Naive thymus-derived CD8-positive, alpha-beta T cell (primary cell): ENCODE data around the gene RHOBTB1. TPM values are rescaled to one million over a fixed set of nuclear protein-coding genes. Genes with fewer than 3 reads are reported as not detected.

ENCODE experiments used
- ATAC-seq, 2 donors: fragments of 150-1000 bp; cut with Tn5 transposase in 1 of 2; sonication (Bioruptor Pico), chemical (Tn5 transposase) in 1 of 2; 1 replicate in 1 of 2; 2 replicates in 1 of 2; pipeline ENCODE4 v1.10.0; 2021; ENCODE audit warnings: mild to moderate bottlenecking in 2 of 2, moderate library complexity in 2 of 2
- POLR2A ChIA-PET: fragments of 350-600 bp; sonication (Branson Sonifier 250); formaldehyde crosslinking; loops from one replicate; lab custom pipeline; 2021; ENCODE audit warnings: antibody characterized with exemption; lab: Charles Lee
- DNase-seq, 10 donors: peaks; one replicate each; pipeline versions ENCODE4 v3.0.0 to v3.0.0-alpha.2; 2020 to 2022
- H3K27ac Mint-ChIP-seq, 10 donors: one replicate each; pipeline ENCODE4 v1.8.0; 2020 to 2022; ENCODE audit warnings: mild to moderate bottlenecking in 10 of 10, mixed read lengths in 10 of 10, moderate library complexity in 4 of 10, inconsistent platforms in 1 of 10
- H3K27me3 Mint-ChIP-seq, 5 donors: one replicate each; pipeline ENCODE4 v1.8.0; 2021 to 2022; ENCODE audit warnings: mixed read lengths in 5 of 5
- H3K36me3 Mint-ChIP-seq, 3 donors: one replicate each; pipeline ENCODE4 v1.8.0; 2020 to 2022; ENCODE audit warnings: mixed read lengths in 3 of 3, mild to moderate bottlenecking in 2 of 3, inconsistent platforms in 1 of 3
- H3K4me1 Mint-ChIP-seq, 4 donors: one replicate each; pipeline ENCODE4 v1.8.0; 2021 to 2022; ENCODE audit warnings: mixed read lengths in 4 of 4
- H3K4me3 Mint-ChIP-seq, 10 donors: one replicate each; pipeline ENCODE4 v1.8.0; 2020 to 2022; ENCODE audit warnings: mild to moderate bottlenecking in 10 of 10, mixed read lengths in 10 of 10, moderate library complexity in 6 of 10, inconsistent platforms in 1 of 10
- H3K9me3 Mint-ChIP-seq, 9 donors: one replicate each; pipeline ENCODE4 v1.8.0; 2020 to 2022; ENCODE audit warnings: mixed read lengths in 9 of 9, mild to moderate bottlenecking in 3 of 9, inconsistent platforms in 1 of 9, moderate library complexity in 1 of 9
- polyA plus RNA-seq, 3 donors: library from polyadenylated mRNA; unstranded; fragments of 300-500 nt; fragmentation: Illumina TruSeq; gene quantifications; one replicate each; pipeline ENCODE4 v1.2.3, GENCODE V29; 2021
- total RNA-seq, 8 experiments: library from RNA in 2 of 8; stranded (reverse) in 2 of 8; gene quantifications; one replicate each; pipeline ENCODE4 v1.2.3 and lab custom pipeline; 2021 to 2026

The RHOBTB1 gene
- total and polyA plus RNA-seq, 5 experiments from 2014 or later, result 0.33 TPM; not detected in 4

- Mint-ChIP-seq H3K36me3 (peaks cover 0 to 2% (median 0%) of the 10 kb centered on the region in 3 donors), H3K27ac (no peak overlapping the region), H3K4me1 (peaks cover 5 to 10% (median 7%) of the 10 kb centered on the region in 4 donors), H3K4me3 (no peak overlapping the region), H3K9me3 (no peaks in the 10 kb centered on the region), H3K27me3 (peaks cover 18 to 76% (median 34%) of the 10 kb centered on the region in 5 donors)
- POLR2A ChIA-PET, result no interaction called here
- ATAC-seq, result no peak
- DNase-seq, result no peak
These were observed 4.9 kb upstream of the RHOBTB1 start for GRCh38 chr10:60948851-60949250.

- Mint-ChIP-seq H3K4me3 (peak overlapping the region in 9 of 10 donors; percentile 64 to 83 (median 72)), H3K27ac (no peak overlapping the region)
- ATAC-seq, result no peak
These were observed 919 bp upstream of the RHOBTB1 start for GRCh38 chr10:60944910-60945297.

GRCh38 chr10:60943316-60944057 is 498 bp downstream of the RHOBTB1 start:
- Mint-ChIP-seq H3K9me3 (no peaks in the 10 kb centered on the region), H3K4me1 (peaks cover 9 to 20% (median 14%) of the 10 kb centered on the region in 4 donors), H3K4me3 (peak overlapping the region in 8 of 10 donors; percentile 24 to 77 (median 59)), H3K27me3 (peaks cover 26 to 79% (median 45%) of the 10 kb centered on the region in 5 donors), H3K36me3 (peaks cover 0 to 2% (median 0%) of the 10 kb centered on the region in 3 donors), H3K27ac (no peak overlapping the region)
- peak in 2 of 10 donors; percentile 4 to 14 for DNase-seq
- POLR2A ChIA-PET, result no interaction called here
- ATAC-seq, result peak; percentile 41 to 48

More at GRCh38 chr10:60944910-60945297, 919 bp upstream of the RHOBTB1 start:
- Mint-ChIP-seq H3K36me3 (peaks cover 0 to 2% (median 0%) of the 10 kb centered on the region in 3 donors), H3K27me3 (peaks cover 23 to 79% (median 44%) of the 10 kb centered on the region in 5 donors), H3K9me3 (no peaks in the 10 kb centered on the region), H3K4me1 (peaks cover 9 to 20% (median 14%) of the 10 kb centered on the region in 4 donors)
- no peak for DNase-seq
- POLR2A ChIA-PET, result no interaction called here

- peak in 1 of 10 donors; percentile 3 for DNase-seq
- POLR2A ChIA-PET, result no interaction called here
These were observed 1.1 kb downstream of the RHOBTB1 start for GRCh38 chr10:60942788-60943315.

GRCh38 chr10:60942134-60942787 is 1.7 kb downstream of the RHOBTB1 start:
- H3K27ac Mint-ChIP-seq, result no peak overlapping the region
- peak overlapping the region in 6 of 10 donors; percentile 16 to 77 (median 45) for H3K4me3 Mint-ChIP-seq
- H3K4me1 Mint-ChIP-seq, result peaks cover 9 to 20% (median 14%) of the 10 kb centered on the region in 4 donors
- no peaks in the 10 kb centered on the region for H3K9me3 Mint-ChIP-seq
- ATAC-seq (no peak), DNase-seq (no peak)
- H3K27me3 Mint-ChIP-seq, result peaks cover 24 to 72% (median 44%) of the 10 kb centered on the region in 5 donors
- peaks cover 0 to 2% (median 0%) of the 10 kb centered on the region in 3 donors for H3K36me3 Mint-ChIP-seq
- POLR2A ChIA-PET, result no interaction called here

More at GRCh38 chr10:60942788-60943315, 1.1 kb downstream of the RHOBTB1 start:
- Mint-ChIP-seq H3K9me3 (no peaks in the 10 kb centered on the region), H3K27ac (no peak overlapping the region), H3K36me3 (peaks cover 0 to 2% (median 0%) of the 10 kb centered on the region in 3 donors), H3K4me3 (peak overlapping the region in 9 of 10 donors; percentile 24 to 77 (median 56)), H3K27me3 (peaks cover 26 to 78% (median 45%) of the 10 kb centered on the region in 5 donors), H3K4me1 (peaks cover 9 to 20% (median 14%) of the 10 kb centered on the region in 4 donors)
- ATAC-seq, result peak in 1 of 2 donors; percentile 42

- no peaks in the 10 kb centered on the region for H3K9me3 Mint-ChIP-seq
- DNase-seq, result no peak
- POLR2A ChIA-PET, result no interaction called here
- peaks cover 18 to 54% (median 28%) of the 10 kb centered on the region in 5 donors for H3K27me3 Mint-ChIP-seq
- H3K4me3 Mint-ChIP-seq, result peak overlapping the region in 1 of 10 donors; percentile 6
- ATAC-seq, result no peak
- no peak overlapping the region for H3K27ac Mint-ChIP-seq
- peaks cover 9 to 20% (median 14%) of the 10 kb centered on the region in 4 donors for H3K4me1 Mint-ChIP-seq
- H3K36me3 Mint-ChIP-seq, result peaks cover 0 to under 1% (median 0%) of the 10 kb centered on the region in 3 donors
These were observed 3.5 kb downstream of the RHOBTB1 start for GRCh38 chr10:60940446-60940845.

- no peaks in the 10 kb centered on the region for H3K9me3 Mint-ChIP-seq
- H3K27me3 Mint-ChIP-seq, result peaks cover 11 to 37% (median 17%) of the 10 kb centered on the region in 5 donors
- POLR2A ChIA-PET, result no interaction called here
- DNase-seq (no peak), ATAC-seq (no peak)
- no peak overlapping the region for H3K4me3 Mint-ChIP-seq
- no peak overlapping the region for H3K27ac Mint-ChIP-seq
- peaks cover 1 to 5% (median 4%) of the 10 kb centered on the region in 4 donors for H3K4me1 Mint-ChIP-seq
- no peaks in the 10 kb centered on the region for H3K36me3 Mint-ChIP-seq
These were observed 6.0 kb downstream of the RHOBTB1 start for GRCh38 chr10:60937784-60938654.

- ATAC-seq (no peak), DNase-seq (no peak)
- no peaks in the 10 kb centered on the region for H3K4me1 Mint-ChIP-seq
- no peak overlapping the region for H3K4me3 Mint-ChIP-seq
- H3K36me3 Mint-ChIP-seq, result no peaks in the 10 kb centered on the region
- POLR2A ChIA-PET, result no interaction called here
- H3K27me3 Mint-ChIP-seq, result peaks cover 8 to 29% (median 15%) of the 10 kb centered on the region in 5 donors
- H3K27ac Mint-ChIP-seq, result no peak overlapping the region
- no peaks in the 10 kb centered on the region for H3K9me3 Mint-ChIP-seq
These were observed 7.0 kb downstream of the RHOBTB1 start for GRCh38 chr10:60937022-60937421.

GRCh38 chr10:60934215-60935175 is 9.5 kb downstream of the RHOBTB1 start:
- Mint-ChIP-seq H3K27ac (peak overlapping the region in 1 of 10 donors; percentile 25), H3K4me3 (no peak overlapping the region), H3K36me3 (no peaks in the 10 kb centered on the region), H3K9me3 (no peaks in the 10 kb centered on the region), H3K4me1 (no peaks in the 10 kb centered on the region), H3K27me3 (peaks cover 2 to 18% (median 7%) of the 10 kb centered on the region in 5 donors)
- POLR2A ChIA-PET, result no interaction called here
- DNase-seq (no peak), ATAC-seq (no peak)

- H3K4me3 Mint-ChIP-seq, result no peak overlapping the region
- ATAC-seq, result no peak
- H3K27ac Mint-ChIP-seq, result no peak overlapping the region
- no peak for DNase-seq
- no peaks in the 10 kb centered on the region for H3K4me1 Mint-ChIP-seq
- peaks cover 0 to 3% (median 0%) of the 10 kb centered on the region in 9 donors for H3K9me3 Mint-ChIP-seq
- POLR2A ChIA-PET, result no interaction called here
- H3K36me3 Mint-ChIP-seq, result no peaks in the 10 kb centered on the region
- peaks cover 0 to 4% (median 0%) of the 10 kb centered on the region in 5 donors for H3K27me3 Mint-ChIP-seq
These were observed 11.2 kb downstream of the RHOBTB1 start for GRCh38 chr10:60932756-60933155.

GRCh38 chr10:60930237-60930636 is 13.7 kb downstream of the RHOBTB1 start:
- H3K4me1 Mint-ChIP-seq, result no peaks in the 10 kb centered on the region
- H3K27me3 Mint-ChIP-seq, result peaks cover 0 to 5% (median 0%) of the 10 kb centered on the region in 5 donors
- no peak for DNase-seq
- H3K9me3 Mint-ChIP-seq, result peaks cover 0 to 5% (median 0%) of the 10 kb centered on the region in 9 donors
- H3K27ac Mint-ChIP-seq, result no peak overlapping the region
- ATAC-seq, result no peak
- H3K4me3 Mint-ChIP-seq, result no peak overlapping the region
- no peaks in the 10 kb centered on the region for H3K36me3 Mint-ChIP-seq
- POLR2A ChIA-PET, result no interaction called here
